Stimulated activated naive CD8-positive, alpha-beta T cell treated with anti-CD3 and anti-CD28 coated beads, Interleukin-15, Interleukin-2, amounts not matched to agents 100 ng/mL and 50 ng/mL, for 24 hours (primary cell): Measurements from ENCODE around the gene MEST.

Experiments used
- H3K27ac Mint-ChIP-seq: one replicate; pipeline ENCODE4 v1.8.0; 2021; ENCODE audit warnings: mild to moderate bottlenecking, mixed read lengths
- H3K27me3 Mint-ChIP-seq: one replicate; pipeline ENCODE4 v1.8.0; 2021; ENCODE audit warnings: mixed read lengths
- H3K36me3 Mint-ChIP-seq: one replicate; pipeline ENCODE4 v1.8.0; 2021; ENCODE audit warnings: low read depth, mixed read lengths
- H3K4me1 Mint-ChIP-seq: one replicate; pipeline ENCODE4 v1.8.0; 2021; ENCODE audit warnings: low read depth, mixed read lengths
- H3K4me3 Mint-ChIP-seq: one replicate; pipeline ENCODE4 v1.8.0; 2021; ENCODE audit warnings: mild to moderate bottlenecking, mixed read lengths
- H3K9me3 Mint-ChIP-seq: one replicate; pipeline ENCODE4 v1.8.0; 2021; ENCODE audit warnings: mixed read lengths

The MEST gene

DNA sequence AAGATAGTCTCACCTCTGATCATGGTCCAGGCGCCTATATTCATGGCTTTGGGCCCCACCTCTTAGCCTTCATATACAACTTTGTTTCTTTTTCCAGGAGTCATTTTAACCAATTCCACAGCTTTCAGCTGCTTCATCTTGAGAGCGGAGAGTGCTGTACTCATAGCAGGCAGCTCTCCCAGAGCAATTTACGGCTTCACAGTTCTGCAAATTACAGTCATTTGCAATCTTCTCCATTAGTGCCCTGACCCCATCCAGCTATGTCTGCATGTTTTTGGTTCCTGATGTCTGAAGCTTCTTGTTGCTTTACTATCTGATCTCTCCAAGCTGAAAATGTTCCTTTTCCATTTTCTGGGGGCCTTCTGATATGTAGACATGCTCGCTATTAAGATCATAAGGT, 18.0 kb upstream of the MEST start:
- H3K4me1 Mint-ChIP-seq = no peaks in the 10 kb centered on the region
- peaks cover 3% of the 10 kb centered on the region for H3K27me3 Mint-ChIP-seq
- no peaks in the 10 kb centered on the region for H3K36me3 Mint-ChIP-seq
- H3K9me3 Mint-ChIP-seq = no peaks in the 10 kb centered on the region
- no peak overlapping the region for H3K4me3 Mint-ChIP-seq
- no peak overlapping the region for H3K27ac Mint-ChIP-seq

GRCh38 chr7:130475776-130476175, 16.1 kb upstream of the MEST start:
- H3K9me3 Mint-ChIP-seq = no peaks in the 10 kb centered on the region
- no peak overlapping the region for H3K4me3 Mint-ChIP-seq
- H3K4me1 Mint-ChIP-seq = no peaks in the 10 kb centered on the region
- H3K36me3 Mint-ChIP-seq = no peaks in the 10 kb centered on the region
- no peaks in the 10 kb centered on the region for H3K27me3 Mint-ChIP-seq
- H3K27ac Mint-ChIP-seq = no peak overlapping the region

- Mint-ChIP-seq H3K4me1 (no peaks in the 10 kb centered on the region), H3K4me3 (no peak overlapping the region), H3K27ac (no peak overlapping the region), H3K27me3 (no peaks in the 10 kb centered on the region), H3K36me3 (no peaks in the 10 kb centered on the region), H3K9me3 (no peaks in the 10 kb centered on the region)
Measured at GRCh38 chr7:130476297-130477150, 15.4 kb upstream of the MEST start.

DNA sequence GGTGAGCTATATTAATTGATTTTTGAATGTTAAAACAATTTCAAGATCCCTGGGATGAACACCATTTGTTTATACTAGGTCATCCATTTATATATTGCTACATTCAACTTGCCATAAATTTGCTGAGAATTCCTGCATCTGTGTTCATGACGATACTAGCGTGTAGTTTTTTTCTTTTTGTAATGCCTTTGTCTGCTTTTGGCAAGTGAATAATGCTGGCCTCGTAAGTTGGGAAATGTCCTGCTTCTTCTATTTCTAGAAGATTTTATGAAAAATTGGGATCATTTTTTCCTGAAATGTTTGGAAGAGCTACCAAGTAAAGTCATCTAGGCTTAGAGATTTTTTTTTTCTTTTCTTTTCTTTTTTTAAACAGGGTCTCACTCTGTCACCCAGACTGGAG, 12.9 kb upstream of the MEST start:
- H3K27ac Mint-ChIP-seq = no peak overlapping the region
- no peaks in the 10 kb centered on the region for H3K36me3 Mint-ChIP-seq
- no peak overlapping the region for H3K4me3 Mint-ChIP-seq
- no peaks in the 10 kb centered on the region for H3K9me3 Mint-ChIP-seq
- H3K4me1 Mint-ChIP-seq = no peaks in the 10 kb centered on the region
- peaks cover 10% of the 10 kb centered on the region for H3K27me3 Mint-ChIP-seq

- no peak overlapping the region for H3K27ac Mint-ChIP-seq
- peaks cover 2% of the 10 kb centered on the region for H3K4me1 Mint-ChIP-seq
- no peaks in the 10 kb centered on the region for H3K9me3 Mint-ChIP-seq
- no peak overlapping the region for H3K4me3 Mint-ChIP-seq
- peaks cover 16% of the 10 kb centered on the region for H3K27me3 Mint-ChIP-seq
- H3K36me3 Mint-ChIP-seq = no peaks in the 10 kb centered on the region
Measured at GRCh38 chr7:130479716-130480400, 12.0 kb upstream of the MEST start.

DNA sequence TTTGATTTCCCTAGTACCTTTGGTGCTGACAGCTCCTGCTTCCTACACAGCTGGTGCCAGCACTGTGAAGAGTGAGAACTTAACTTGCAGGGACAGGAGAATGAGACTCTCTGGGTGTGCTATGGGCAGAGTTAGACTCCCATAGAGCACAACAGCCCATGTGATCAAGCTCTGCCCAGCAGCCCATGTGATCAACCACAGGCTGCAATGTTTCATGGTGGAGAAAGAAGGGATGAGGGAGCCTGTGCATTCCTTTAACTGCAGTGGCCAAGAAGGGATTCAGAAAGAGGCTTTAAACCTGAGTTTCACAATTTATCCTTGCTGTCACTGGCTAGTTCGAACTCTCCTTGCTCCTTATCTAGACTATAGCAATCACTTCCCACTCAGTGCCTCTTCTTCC, 10.0 kb upstream of the MEST start:
- Mint-ChIP-seq H3K9me3 (no peaks in the 10 kb centered on the region), H3K36me3 (no peaks in the 10 kb centered on the region), H3K4me3 (no peak overlapping the region), H3K4me1 (peaks cover 20% of the 10 kb centered on the region), H3K27ac (no peak overlapping the region), H3K27me3 (peaks cover 28% of the 10 kb centered on the region)

GRCh38 chr7:130483031-130483430, 8.9 kb upstream of the MEST start:
- no peak overlapping the region for H3K4me3 Mint-ChIP-seq
- peaks cover 23% of the 10 kb centered on the region for H3K4me1 Mint-ChIP-seq
- H3K36me3 Mint-ChIP-seq = no peaks in the 10 kb centered on the region
- no peaks in the 10 kb centered on the region for H3K9me3 Mint-ChIP-seq
- H3K27ac Mint-ChIP-seq = no peak overlapping the region
- peaks cover 31% of the 10 kb centered on the region for H3K27me3 Mint-ChIP-seq

DNA sequence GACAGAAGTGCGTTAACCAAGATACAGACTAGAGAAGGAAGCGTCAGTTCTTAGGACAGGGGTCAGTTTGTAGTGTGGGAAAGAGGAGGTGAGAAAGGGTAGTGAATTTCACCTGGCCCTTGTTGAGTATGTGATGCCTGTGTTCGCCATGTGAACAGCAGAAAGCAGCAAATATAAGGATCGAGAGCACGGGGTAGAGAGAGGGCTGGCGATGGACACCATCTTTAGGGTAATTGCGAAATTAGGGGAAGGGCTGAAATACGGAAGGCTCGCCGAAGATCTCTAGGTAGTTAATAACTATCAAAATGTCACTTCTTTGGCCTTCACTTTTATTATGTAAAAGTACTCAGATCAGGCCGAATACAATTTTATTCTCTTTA, 6.2 kb upstream of the MEST start:
- peaks cover 23% of the 10 kb centered on the region for H3K4me1 Mint-ChIP-seq
- H3K36me3 Mint-ChIP-seq = no peaks in the 10 kb centered on the region
- H3K4me3 Mint-ChIP-seq = peak overlapping the region; percentile 77
- H3K27ac Mint-ChIP-seq = no peak overlapping the region
- no peaks in the 10 kb centered on the region for H3K9me3 Mint-ChIP-seq
- peaks cover 43% of the 10 kb centered on the region for H3K27me3 Mint-ChIP-seq

DNA sequence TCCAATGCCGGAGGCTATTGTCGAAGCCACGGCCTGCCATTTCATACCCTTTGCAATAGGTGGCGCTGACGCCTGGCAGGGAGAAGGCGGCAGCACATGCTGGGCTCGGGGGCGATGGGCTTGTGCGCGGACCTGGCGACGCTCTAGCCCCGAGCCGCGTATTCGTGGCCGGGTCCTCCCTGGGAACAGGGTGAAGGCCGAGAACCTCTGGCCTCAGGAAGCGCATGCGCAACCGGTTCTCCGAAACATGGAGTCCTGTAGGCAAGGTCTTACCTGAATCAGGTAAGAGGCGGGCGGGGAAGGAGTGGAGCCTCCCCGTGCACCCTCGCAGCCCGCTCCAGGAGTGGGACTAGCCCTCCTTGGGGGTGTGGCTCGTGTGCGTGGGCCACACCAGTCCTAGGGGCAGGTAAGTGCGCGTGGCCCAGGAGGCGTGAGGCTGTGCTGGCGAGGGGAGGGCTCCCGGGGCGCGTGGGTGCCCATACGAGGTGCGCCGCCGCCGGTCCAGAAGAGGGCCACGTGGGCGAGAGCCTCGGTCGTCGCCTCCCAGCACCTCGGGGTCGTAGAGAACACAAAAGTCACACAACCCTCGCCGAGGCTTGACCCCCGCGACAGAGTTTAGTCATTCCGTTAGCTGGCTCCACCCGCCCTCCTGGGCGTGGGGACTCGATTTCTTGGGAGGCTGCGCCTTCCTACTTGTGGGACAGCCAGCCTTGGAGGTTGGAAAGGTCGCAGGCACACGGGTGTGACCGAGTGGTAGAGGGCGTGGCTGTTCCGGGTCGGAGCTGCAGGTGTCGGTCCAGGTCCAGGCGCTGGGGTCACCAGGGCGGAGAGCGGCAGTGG, 5.6 kb upstream of the MEST start:
- Mint-ChIP-seq H3K27ac (peak overlapping the region; percentile 65), H3K27me3 (peaks cover 47% of the 10 kb centered on the region), H3K4me3 (peak overlapping the region; percentile 77), H3K36me3 (no peaks in the 10 kb centered on the region), H3K9me3 (no peaks in the 10 kb centered on the region), H3K4me1 (peaks cover 27% of the 10 kb centered on the region)

GRCh38 chr7:130486954-130487436, 4.9 kb upstream of the MEST start:
- H3K4me3 Mint-ChIP-seq = peak overlapping the region; percentile 75
- no peaks in the 10 kb centered on the region for H3K36me3 Mint-ChIP-seq
- peaks cover 47% of the 10 kb centered on the region for H3K27me3 Mint-ChIP-seq
- H3K27ac Mint-ChIP-seq = no peak overlapping the region
- no peaks in the 10 kb centered on the region for H3K9me3 Mint-ChIP-seq
- peaks cover 27% of the 10 kb centered on the region for H3K4me1 Mint-ChIP-seq

- no peak overlapping the region for H3K4me3 Mint-ChIP-seq
Measured at GRCh38 chr7:130488392-130489139, 3.3 kb upstream of the MEST start.

GRCh38 chr7:130489140-130489983, 2.5 kb upstream of the MEST start:
- Mint-ChIP-seq H3K9me3 (no peaks in the 10 kb centered on the region), H3K27ac (no peak overlapping the region), H3K36me3 (peaks cover 5% of the 10 kb centered on the region), H3K27me3 (peaks cover 53% of the 10 kb centered on the region), H3K4me1 (peaks cover 34% of the 10 kb centered on the region), H3K4me3 (no peak overlapping the region)

More at GRCh38 chr7:130488392-130489139, 3.3 kb upstream of the MEST start:
- Mint-ChIP-seq H3K27ac (no peak overlapping the region), H3K9me3 (no peaks in the 10 kb centered on the region), H3K4me1 (peaks cover 34% of the 10 kb centered on the region), H3K36me3 (peaks cover 5% of the 10 kb centered on the region), H3K27me3 (peaks cover 51% of the 10 kb centered on the region)

GRCh38 chr7:130490311-130490791, 1.5 kb upstream of the MEST start:
- no peak overlapping the region for H3K4me3 Mint-ChIP-seq
- peaks cover 48% of the 10 kb centered on the region for H3K27me3 Mint-ChIP-seq
- no peaks in the 10 kb centered on the region for H3K9me3 Mint-ChIP-seq
- H3K36me3 Mint-ChIP-seq = peaks cover 5% of the 10 kb centered on the region
- peaks cover 28% of the 10 kb centered on the region for H3K4me1 Mint-ChIP-seq
- no peak overlapping the region for H3K27ac Mint-ChIP-seq
